GM12878 (cell line): ENCODE results near the gene EPHA1.

Experiments used
- JUND ChIP-seq: IDR thresholded peaks from 2 replicates; pipeline ENCODE4 v1.6.1; 2012; ENCODE audit warnings: low read depth, mild to moderate bottlenecking, low read length, improper control_type of control experiment, moderate library complexity
- POLR2AphosphoS5 ChIP-seq: IDR thresholded peaks from 2 replicates; pipeline ENCODE4 v1.6.1; 2011; ENCODE audit warnings: mild to moderate bottlenecking, low read length, inconsistent platforms
- SIN3A ChIP-seq: IDR thresholded peaks from 2 replicates; pipeline ENCODE4 v1.6.1; 2012; ENCODE audit warnings: low read depth, low read length, improper control_type of control experiment
- SMAD5 ChIP-seq: IDR thresholded peaks from 2 replicates; pipeline ENCODE4 v1.6.1; 2016; ENCODE audit warnings: antibody characterized with exemption, low read depth

- TF ChIP-seq JUND (no peak), SIN3A (no peak), POLR2AphosphoS5 (no peak), SMAD5 (no peak)
Observed at GRCh38 chr7:143346018-143346417, 62.6 kb downstream of the EPHA1 start.
